Right renal pelvis (tissue), 4 donors: ENCODE results near the gene IFNW1. TPM values are rescaled to one million over a fixed set of nuclear protein-coding genes. Genes with fewer than 3 reads are reported as not detected.
"Not testable (repeated sequence)": the region's sequence is repeated elsewhere in the genome, so short reads cannot be mapped to it uniquely, and the experiment has no call there.

Experiments used
- DNase-seq, 4 donors: peaks; one replicate each; pipeline ENCODE4 v3.0.0-alpha.2; 2013; ENCODE audit warnings: low read depth in 4 of 4, low spot score in 3 of 4, missing footprints in 1 of 4
- polyA plus RNA-seq, 4 donors: library from polyadenylated mRNA; unstranded; fragments of 120-200 nt; gene quantifications; one replicate each; pipeline ENCODE4 v1.2.1, GENCODE V29; 2013; ENCODE audit not compliant: insufficient read length in 4 of 4

The IFNW1 gene
- not detected for polyA plus RNA-seq

DNA sequence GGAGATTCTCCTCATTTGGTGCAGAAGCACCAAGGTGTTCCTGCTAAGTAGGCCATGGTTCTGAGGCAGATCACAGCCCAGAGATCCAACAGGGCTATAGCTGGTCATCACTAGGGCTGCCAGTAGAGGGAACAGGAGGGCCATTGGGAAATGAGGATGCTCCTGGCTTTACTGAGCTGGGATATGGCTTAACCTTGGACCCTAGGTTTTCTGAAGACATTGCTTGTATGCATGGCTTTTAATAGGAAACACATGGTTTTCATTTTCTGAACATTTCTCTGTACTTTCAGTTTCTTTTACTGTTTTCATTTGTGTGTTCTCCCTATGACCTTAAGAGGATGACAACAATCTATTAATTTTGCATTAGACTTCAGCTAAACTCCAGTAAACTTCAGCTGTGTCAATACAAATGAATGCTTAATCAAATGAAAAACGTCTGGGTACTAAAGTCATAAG, at the start of gene IFNW1:
TSS of gene IFNW1 (minus strand) at position 406 of the 456 bp plus-strand sequence. CDS start at position 144, 262 bp downstream.
- no peak for DNase-seq

- not testable (repeated sequence) for DNase-seq
Observed at GRCh38 chr9:21187487-21187886, 45.9 kb upstream of the IFNW1 start, which contains the start of gene IFNA4. IFNA4 (minus strand) TSS chr9:21187587; CDS start chr9:21187531, 56 bp downstream.

DNA sequence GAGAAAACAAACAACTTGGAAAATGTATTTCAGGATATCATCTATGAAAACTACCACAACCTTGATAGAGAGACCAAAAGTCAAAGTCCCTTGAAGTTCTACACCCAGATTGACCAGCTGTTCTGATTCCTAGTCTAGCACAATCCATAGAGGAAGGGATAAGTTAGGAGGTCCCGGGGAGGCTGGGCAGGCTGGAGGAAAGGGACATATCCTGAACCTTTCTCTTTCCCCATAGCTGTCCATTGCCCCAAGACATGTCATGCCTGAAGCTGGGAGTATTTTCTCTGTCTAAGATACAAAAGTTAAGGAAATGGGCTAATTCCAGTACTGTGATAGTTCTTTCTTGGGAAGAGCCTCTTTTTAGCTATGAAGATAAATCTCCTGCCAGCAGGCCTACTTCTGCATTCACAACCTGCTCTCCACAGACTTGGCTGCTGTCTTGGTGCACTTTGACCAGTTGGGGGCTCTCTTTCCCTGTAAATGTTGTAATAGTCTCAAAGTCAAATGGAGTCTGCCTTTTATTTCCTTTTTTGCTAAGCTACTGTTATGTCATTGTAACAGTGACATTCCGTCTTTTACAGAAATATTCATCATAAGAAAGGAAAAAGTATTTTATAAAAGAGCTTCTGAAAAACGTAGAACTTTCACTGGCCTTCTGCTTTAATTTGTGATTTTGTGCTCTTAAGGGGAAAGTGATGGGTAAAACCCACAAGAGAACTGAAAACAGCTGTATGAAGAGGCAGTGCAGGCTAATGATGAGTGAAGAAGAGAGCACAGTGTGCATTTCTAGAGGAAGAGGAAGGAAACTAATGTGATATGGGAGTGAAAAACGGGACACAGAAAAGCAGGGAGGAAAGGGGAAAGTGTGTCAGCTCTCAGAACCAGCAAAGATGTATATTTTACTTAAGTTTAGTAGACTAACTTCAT, 41.4 kb upstream of the IFNW1 start:
- not testable (repeated sequence) for DNase-seq

DNA sequence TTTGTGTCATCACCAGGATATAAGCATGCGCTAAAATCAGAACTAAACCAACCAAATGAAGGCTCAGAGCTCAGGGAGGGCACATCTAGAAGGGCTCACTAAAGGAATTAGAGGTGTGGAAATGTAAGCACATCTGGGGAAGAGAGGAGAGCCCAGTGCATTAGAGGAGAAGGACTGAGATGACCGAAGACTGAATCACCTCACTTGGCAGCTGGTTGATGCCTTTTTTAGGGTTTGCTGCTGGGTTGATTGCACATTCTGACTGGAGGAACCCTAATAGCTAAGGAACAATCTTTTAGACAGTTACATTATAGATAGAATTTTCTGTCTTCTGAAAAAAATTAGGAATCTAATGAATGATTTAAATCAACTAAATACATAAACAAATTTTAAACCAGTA, 33.0 kb upstream of the IFNW1 start:
- DNase-seq, result no peak

DNA sequence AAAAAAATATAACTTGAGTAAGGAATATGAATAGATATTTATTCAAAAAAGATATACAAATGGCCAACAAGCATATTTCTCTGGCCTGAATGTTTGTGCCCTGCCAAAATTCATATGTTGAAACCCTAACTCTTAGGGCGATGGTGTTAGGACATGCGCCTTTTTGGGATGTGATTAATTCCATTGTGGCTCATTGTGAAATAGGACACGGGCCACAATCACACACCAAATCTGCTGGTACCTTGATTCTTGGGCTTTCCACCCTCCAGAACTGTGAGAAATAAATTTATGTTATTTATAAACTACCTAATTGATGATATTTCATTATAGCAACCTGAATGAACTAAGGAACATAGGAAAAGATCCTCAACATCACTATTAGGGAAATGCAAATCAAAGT, 30.5 kb upstream of the IFNW1 start:
- no peak for DNase-seq

DNA sequence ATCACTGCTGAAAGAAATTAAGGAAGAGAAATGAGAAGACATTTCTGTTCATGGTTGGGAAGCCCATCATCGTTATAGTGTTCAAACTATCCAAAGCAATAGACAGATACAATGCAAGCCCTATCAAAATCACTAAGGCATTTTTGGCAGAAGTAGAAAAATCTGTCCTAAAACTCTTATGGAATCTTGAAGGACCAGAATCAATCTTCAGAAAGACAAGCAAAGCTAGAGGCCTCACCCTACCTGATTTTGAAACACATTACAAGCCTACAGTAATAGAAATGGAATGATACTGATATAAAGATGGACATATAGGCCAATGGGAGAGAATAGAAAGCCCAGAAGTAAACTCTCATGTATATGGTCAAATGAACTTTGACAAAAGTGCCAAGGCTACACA, 29.7 kb upstream of the IFNW1 start:
- no peak for DNase-seq

- DNase-seq, result not testable (repeated sequence)
Observed at GRCh38 chr9:21166560-21166959, 24.9 kb upstream of the IFNW1 start, which contains the start of gene IFNA21. IFNA21 (minus strand) TSS chr9:21166660; CDS start chr9:21166612, 48 bp downstream.

DNA sequence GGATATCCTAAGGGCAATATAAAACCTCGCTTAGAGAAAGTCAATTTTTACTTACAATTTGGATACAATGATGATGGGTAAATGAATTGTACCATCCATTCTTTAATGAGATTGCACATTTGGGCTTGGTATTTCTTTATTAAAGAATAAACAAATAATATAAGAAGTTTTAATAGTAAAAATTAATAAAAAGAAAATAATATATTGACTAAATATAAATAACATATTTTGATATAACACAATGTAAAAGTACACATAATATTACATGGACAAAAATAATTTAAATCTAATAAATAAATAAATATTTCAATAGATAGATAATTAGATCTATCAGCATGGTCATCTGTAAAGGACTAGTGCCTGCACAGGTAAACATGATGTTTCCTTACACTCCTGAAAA, 23.9 kb upstream of the IFNW1 start:
- no peak for DNase-seq

DNA sequence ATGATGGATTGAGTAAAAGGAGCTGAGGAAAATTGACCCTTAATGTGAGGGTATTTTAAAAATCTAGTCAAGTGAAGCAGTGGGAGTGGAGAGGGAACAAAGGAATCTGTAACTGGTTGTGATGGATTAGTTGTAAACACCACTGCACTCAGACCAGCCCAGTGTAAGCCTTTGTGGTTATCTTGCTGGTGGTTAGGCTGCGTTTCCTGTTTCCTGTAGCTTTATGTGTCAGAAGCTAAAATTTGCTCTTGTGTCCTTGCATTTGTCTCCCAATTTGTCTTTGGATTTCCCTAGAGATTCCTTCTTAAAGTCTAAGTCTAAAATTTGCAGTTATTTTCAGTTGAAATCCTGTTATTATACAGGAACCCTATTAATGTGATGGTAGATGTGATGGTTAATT, 18.5 kb upstream of the IFNW1 start:
- no peak for DNase-seq

- no peak for DNase-seq
Observed at GRCh38 chr9:21155501-21155900, 13.9 kb upstream of the IFNW1 start.

- DNase-seq, result no peak
Observed at GRCh38 chr9:21154018-21154608, 12.5 kb upstream of the IFNW1 start.

- DNase-seq, result no peak
Observed at GRCh38 chr9:21153336-21154017, 11.8 kb upstream of the IFNW1 start.

GRCh38 chr9:21144603-21145002, 3.0 kb upstream of the IFNW1 start:
- DNase-seq, result no peak

DNA sequence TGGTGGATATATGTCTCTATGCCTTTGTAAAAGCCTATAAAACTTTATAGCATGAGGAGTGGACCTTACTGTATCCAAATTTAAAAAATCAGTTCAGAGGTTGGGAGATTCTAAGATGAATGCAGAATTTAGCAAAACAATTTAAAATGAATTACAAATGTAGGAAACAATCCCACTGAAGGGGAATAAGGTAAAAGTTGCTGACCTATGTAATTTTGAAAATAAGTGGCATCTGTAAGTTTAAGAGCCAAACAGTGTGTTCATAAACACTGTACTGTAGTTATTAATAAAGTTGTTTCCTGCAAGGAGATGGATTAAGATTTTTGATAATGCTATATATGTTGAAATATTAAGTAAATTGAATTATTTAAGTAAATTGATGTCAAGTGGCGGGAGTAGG, 4.6 kb downstream of the IFNW1 start:
- no peak for DNase-seq

GRCh38 chr9:21135736-21136135, 5.9 kb downstream of the IFNW1 start:
- no peak for DNase-seq

GRCh38 chr9:21128186-21128585, 13.4 kb downstream of the IFNW1 start:
- not testable (repeated sequence) for DNase-seq

- no peak for DNase-seq
Observed at GRCh38 chr9:21121595-21122251, 19.9 kb downstream of the IFNW1 start.

DNA sequence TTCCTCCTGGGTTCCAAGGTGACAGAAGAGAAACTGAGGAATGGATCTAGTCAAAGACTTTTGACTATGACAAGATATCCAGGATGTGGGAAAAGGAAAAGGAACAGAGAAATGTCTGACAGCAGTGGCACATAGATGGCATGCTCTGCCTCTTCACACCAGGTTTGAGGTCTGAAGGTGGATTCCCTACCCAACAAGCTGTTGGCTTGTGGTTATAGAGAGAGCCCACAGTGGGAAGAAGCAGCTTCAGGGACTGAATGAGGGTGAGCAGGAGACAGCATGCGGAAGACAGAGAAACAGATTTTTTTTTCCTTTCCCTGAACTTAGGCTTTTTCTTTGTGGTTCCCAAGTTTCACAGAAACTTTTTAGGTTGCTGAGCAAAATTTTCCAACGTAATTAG, 20.6 kb downstream of the IFNW1 start:
- DNase-seq, result no peak

DNA sequence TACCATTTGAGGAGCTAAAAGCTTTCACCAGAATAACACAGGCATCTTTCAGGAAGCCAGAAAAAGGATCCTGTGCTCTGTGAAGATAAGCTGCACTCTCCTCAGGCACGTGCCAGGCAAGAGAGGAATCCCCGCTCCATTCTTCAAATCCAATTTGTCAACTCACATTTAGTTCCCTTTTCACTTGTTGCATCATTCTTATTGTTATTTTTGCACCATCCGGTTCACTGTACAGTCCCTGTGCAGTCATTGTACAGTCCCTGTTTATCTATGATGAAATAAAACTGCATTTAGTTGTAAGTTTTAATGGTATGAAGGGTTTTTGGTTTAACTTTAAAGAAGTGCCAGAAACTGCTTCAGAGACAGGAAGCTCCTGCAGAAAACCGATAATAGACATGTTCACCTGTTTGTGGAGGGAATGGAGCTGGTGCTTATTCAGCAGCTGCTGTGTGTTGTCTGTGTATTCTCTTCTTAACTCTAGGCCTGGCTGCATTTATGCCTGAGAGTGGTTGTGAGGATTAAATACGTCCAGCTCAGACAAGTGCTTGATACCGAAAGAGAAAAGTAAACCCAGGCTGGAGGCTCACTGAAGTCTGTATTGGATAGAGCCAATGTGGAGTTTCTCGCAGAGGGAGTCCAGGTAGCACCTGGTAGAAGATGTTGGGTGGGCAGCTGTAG, 22.4 kb downstream of the IFNW1 start:
- no peak for DNase-seq

DNA sequence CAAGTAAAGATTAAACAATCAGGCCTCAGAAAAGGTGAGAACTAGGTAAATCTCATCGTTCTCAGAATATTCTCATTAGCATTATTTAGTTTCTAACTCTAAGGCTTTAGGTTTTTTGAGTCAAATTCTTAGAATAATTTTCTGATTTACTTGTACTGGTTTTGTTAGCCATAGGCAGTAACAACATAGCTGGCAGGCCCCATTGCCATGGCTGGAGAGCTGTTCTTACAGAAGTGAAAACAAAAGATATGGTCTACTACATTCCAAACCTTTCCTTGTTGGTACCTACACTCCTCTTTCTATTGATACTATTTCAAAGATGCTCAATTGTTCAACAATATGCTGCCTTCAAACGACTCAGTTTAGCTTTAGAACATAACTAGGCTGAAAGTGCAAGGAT, 27.3 kb downstream of the IFNW1 start:
- DNase-seq, result no peak
